GM10248 (cell line): Measurements from ENCODE around the gene DERL3.

Experiments
- CTCF ChIA-PET: fragments of 300-600 bp; sonication (Branson Sonifier 250); formaldehyde crosslinking; extraction: SDS; loops from one replicate; lab custom pipeline; 2021; ENCODE audit warnings: antibody characterized with exemption; lab: Yijun Ruan, JAX
- POLR2A ChIA-PET: fragments of 350-650 bp; sonication (Branson Sonifier 250); formaldehyde crosslinking; extraction: SDS; loops from one replicate; lab custom pipeline; 2020; ENCODE audit warnings: antibody characterized with exemption; lab: Yijun Ruan, JAX
- DNase-seq: peaks from one replicate; pipeline ENCODE4 v3.0.0; 2012; ENCODE audit errors: extremely low spot score
- CTCF ChIP-seq: IDR thresholded peaks from 2 replicates; pipeline ENCODE4 v1.5.1; 2012; ENCODE audit warnings: mild to moderate bottlenecking, low read depth; ENCODE audit errors: extremely low read depth, missing control alignments, control extremely low read depth

DERL3 gene

GRCh38 chr22:23847991-23848864 is 9.4 kb upstream of the DERL3 start:
- ChIA-PET CTCF (interaction anchor here (0.8 to 4.4 kb wide), 11 partner anchors 9 to 93 kb away, joined by 3 to 71 read pairs (median 11); partner anchors contain the start of genes CHCHD10 and SLC2A11), POLR2A (no interaction called here)
- TF ChIP-seq CTCF: no peak
- no peak for DNase-seq

DNA sequence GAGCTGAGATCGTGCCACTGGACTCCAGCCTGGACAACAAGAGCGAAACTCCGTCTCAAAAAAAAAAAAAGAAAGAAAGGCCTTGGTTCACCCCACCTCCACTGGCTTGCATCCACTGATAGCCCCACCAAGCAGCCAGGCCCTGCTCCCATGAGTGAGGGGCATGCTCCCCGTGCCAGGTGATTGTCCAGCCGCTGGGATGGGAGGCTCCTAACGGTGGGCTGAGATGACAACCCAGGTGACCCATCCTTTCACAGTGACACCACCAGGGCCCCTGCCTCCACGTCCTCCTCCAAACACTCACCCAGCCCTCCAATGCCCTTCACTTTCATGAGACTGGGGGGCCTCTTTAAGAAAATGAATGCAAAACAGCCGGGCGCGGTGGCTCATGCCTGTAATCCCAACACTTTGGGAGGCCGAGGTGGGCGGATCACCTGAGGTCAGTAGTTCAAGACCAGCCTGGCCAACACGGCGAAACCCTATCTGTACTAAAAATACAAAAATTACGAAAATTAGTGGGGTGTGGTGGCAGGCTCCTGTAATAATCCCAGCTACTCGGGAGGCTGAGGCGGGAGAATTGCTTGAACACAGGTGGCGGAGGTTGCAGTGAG is 8.6 kb upstream of the DERL3 start:
- CTCF ChIA-PET: interaction anchor here (1.0 to 5.3 kb wide), 6 partner anchors 10 to 93 kb away, joined by 3 to 71 read pairs (median 17); partner anchors contain the start of genes CHCHD10, MIF, MMP11 and SLC2A11
- DNase-seq: no peak
- POLR2A ChIA-PET: no interaction called here
- no peak for TF ChIP-seq CTCF

DNA sequence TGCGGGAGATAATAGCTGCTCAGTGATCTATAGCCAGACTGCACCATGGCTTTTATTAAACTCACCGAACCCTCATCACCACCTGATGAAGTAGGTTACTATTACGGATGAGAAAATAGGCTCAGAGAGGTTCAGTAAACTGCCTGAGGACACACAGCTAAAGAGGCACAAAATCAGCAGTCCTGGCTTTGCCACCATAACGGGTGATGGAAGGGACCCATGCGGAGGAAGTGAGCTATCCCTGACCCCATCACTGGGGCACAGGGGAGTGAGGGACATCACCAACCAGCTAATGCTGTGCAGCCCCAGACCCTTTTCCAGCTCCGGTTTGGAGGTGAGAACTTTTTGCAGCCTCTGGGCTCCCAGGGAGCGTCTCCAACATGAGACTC is 7.3 kb upstream of the DERL3 start:
- ChIA-PET CTCF (interaction anchor here (1.0 to 5.3 kb wide), 8 partner anchors 11 to 305 kb away, joined by 3 to 46 read pairs (median 6); partner anchors contain the start of genes MIF, MMP11 and SLC2A11), POLR2A (interaction anchor here (0.8 to 1.0 kb wide), 3 partner anchors 11 to 60 kb away, joined by 3 to 4 read pairs (median 3); partner anchors contain the start of genes SLC2A11 and SMARCB1)
- TF ChIP-seq CTCF: no peak
- no peak for DNase-seq

DNA sequence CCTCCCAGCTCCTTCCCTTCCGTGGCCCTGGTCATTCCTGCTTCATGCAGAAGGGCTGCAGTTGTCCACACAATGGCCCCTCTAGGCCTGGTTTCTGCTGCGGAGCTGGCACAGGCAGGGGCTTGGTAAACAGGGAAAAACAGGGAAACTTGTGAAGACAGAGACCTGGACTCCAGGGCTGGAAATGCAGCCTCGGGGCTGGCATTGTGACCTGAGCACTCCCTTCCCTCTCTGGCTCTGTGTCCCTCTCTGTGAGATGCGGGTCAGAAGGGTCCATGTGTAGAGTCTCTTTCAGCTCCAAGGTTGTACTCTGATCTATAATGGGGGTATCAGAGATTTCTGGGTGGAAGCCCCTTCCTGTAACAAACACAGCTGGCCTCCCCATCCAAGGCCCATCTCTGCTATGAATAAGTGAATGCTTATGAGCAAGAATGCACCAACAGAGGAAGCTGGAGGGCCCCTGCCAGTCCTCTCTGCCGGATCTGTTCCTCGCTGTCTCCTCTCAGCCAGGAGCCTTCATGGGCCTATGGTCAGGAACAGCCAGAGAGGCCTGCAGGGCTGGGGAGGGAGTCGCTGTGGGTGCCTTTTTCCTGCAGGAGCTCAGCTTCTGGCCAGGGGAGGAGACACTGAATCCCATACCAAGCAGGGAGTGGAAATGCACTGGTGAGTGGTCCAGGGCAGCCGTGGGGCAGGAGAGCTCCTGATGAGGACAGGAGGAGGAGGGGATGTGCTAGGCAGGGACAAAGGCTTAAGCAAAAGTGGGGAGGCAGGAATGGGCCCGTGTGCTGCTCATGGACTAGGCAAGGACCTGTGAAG is 6.7 kb upstream of the DERL3 start:
- POLR2A ChIA-PET: interaction anchor here (0.9 to 1.0 kb wide), 2 partner anchors 12 to 14 kb away, joined by 3 read pairs; partner anchors contain the start of gene SLC2A11

GRCh38 chr22:23844739-23845202 is 6.0 kb upstream of the DERL3 start:
- ChIA-PET CTCF (interaction anchor here (1.1 to 5.3 kb wide), 6 partner anchors 12 to 95 kb away, joined by 3 to 46 read pairs (median 4); partner anchors contain the start of gene MMP11), POLR2A (interaction anchor here (0.7 kb wide), 1 partner anchor 13 kb away, joined by 4 read pairs; the partner anchor contains the start of gene SLC2A11)
- TF ChIP-seq CTCF: no peak
- no peak for DNase-seq

More for the DNA sequence above, 6.7 kb upstream of the DERL3 start:
- TF ChIP-seq CTCF: no peak
- CTCF ChIA-PET: interaction anchor here (1.0 to 5.3 kb wide), 9 partner anchors 12 to 304 kb away, joined by 3 to 46 read pairs (median 5); partner anchors contain the start of genes MIF, MMP11 and SLC2A11
- DNase-seq: no peak
